Endodermal cell (in vitro differentiated cells): ENCODE measurements around the gene CSAD. TPM values are rescaled to one million over a fixed set of nuclear protein-coding genes. Genes with fewer than 3 reads are reported as not detected.
A peak's percentile ranks its signal among the peaks of the same experiment; 100 is the strongest.

Experiments used
- DNase-seq: peaks from one replicate; pipeline ENCODE4 v3.0.0-alpha.2; 2017
- H3K27ac ChIP-seq: 2 replicates; pipeline ENCODE4 v1.5.1; 2013; ENCODE audit warnings: mild to moderate bottlenecking, low read depth, low read length, moderate library complexity
- H3K27me3 ChIP-seq: 2 replicates; pipeline ENCODE4 v1.6.1; 2013; ENCODE audit warnings: mild to moderate bottlenecking, low read length, moderate library complexity; ENCODE audit not compliant: insufficient read depth, control insufficient read depth, poor library complexity, severe bottlenecking
- H3K36me3 ChIP-seq: 2 replicates; pipeline ENCODE4 v1.7.0; 2013; ENCODE audit warnings: mild to moderate bottlenecking, low read length, moderate library complexity; ENCODE audit not compliant: control insufficient read depth, insufficient read depth
- H3K4me1 ChIP-seq: one replicate; pipeline ENCODE4 v1.7.0; 2013; ENCODE audit warnings: low read length; ENCODE audit not compliant: control insufficient read depth, insufficient read depth
- H3K4me3 ChIP-seq: 2 replicates; pipeline ENCODE4 v1.5.1; 2013; ENCODE audit warnings: mild to moderate bottlenecking, low read length, moderate library complexity
- H3K9ac ChIP-seq: 2 replicates; pipeline ENCODE4 v1.6.1; 2013; ENCODE audit warnings: mild to moderate bottlenecking, low read length, moderate library complexity; ENCODE audit not compliant: poor library complexity, severe bottlenecking; ENCODE audit errors: extremely low read depth
- H3K9me3 ChIP-seq: 2 replicates; pipeline ENCODE4 v1.6.1; 2013; ENCODE audit warnings: mild to moderate bottlenecking, low read length, moderate library complexity; ENCODE audit not compliant: control insufficient read depth
- H3K27ac Mint-ChIP-seq: 2 replicates; pipeline ENCODE4 v1.8.0; 2020; ENCODE audit warnings: mixed read lengths
- H3K27me3 Mint-ChIP-seq: 2 replicates; pipeline ENCODE4 v1.8.0; 2021; ENCODE audit warnings: mild to moderate bottlenecking, mixed read lengths; ENCODE audit not compliant: insufficient read depth
- H3K36me3 Mint-ChIP-seq: 2 replicates; pipeline ENCODE4 v1.8.0; 2020; ENCODE audit warnings: low read depth, mixed read lengths
- H3K4me1 Mint-ChIP-seq: 2 replicates; pipeline ENCODE4 v1.8.0; 2020; ENCODE audit warnings: mixed read lengths
- H3K4me3 Mint-ChIP-seq: 2 replicates; pipeline ENCODE4 v1.8.0; 2020; ENCODE audit warnings: mild to moderate bottlenecking, moderate library complexity, mixed read lengths
- H3K9me3 Mint-ChIP-seq: 2 replicates; pipeline ENCODE4 v1.8.0; 2020; ENCODE audit warnings: mild to moderate bottlenecking, mixed read lengths
- CTCF ChIP-seq: fragments of 200-600 bp; sonication (generic); conservative IDR thresholded peaks from 2 replicates; pipeline ENCODE4 v1.5.0; 2021; ENCODE audit warnings: antibody characterized with exemption, mild to moderate bottlenecking
- WGBS, 2 experiments: methylation state at CpG; one replicate each; pipeline versions ENCODE4 v1.1.5 to v1.1.7; 2013; ENCODE audit warnings: missing lambda C conversion rate in 2 of 2, mixed read lengths in 1 of 2; ENCODE audit not compliant: insufficient coverage in 1 of 2, insufficient read length in 1 of 2; 5-methylcytosine and 5-hydroxymethylcytosine counted together
- total RNA-seq, 2 donors: library from RNA; stranded (reverse); fragmentation: NEBNext Ultra II Directional in 1 of 2; extraction: Animal tissue kit (Norgen Biotek cat#: 25700) in 1 of 2; gene quantifications; 2 replicates in 1 of 2; 3 replicates in 1 of 2; pipeline ENCODE4 v1.2.1, GENCODE V29; 2021

Gene CSAD
- total RNA-seq, 2 donors from 2014 or later, result 24.9 to 38.2 TPM

DNA sequence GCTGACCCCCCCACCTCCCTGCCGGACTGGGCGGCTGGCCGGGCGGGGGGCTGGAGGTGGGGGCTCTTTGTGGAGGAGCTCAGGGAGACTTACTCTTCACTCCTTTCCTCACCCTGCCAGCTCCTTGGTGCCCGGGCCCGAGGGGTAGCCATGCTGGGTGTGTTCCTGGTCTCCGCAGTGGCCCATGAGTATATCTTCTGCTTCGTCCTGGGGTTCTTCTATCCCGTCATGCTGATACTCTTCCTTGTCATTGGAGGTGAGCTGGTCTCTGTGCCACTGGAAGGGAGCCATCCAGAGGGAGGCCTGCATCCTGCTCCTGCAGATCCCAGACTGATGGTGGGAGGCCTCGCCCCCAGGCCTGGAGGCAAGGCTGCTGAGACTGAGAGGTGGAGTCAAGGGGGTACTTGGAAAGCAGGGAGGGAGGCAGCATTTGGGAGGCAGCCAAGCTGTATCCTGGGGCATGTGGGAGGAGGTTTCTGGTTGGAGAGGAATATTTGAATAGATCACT is 57.7 kb downstream of the CSAD start:
- Mint-ChIP-seq H3K27ac (peak overlapping the region; percentile 62), H3K27me3 (peaks cover 68% of the 10 kb centered on the region), H3K9me3 (no peaks in the 10 kb centered on the region), H3K4me3 (peak overlapping the region; percentile 4), H3K36me3 (no peaks in the 10 kb centered on the region), H3K4me1 (peaks cover 24% of the 10 kb centered on the region)
- WGBS, 2 experiments, result 92 to 93% methylated on average over 9 to 10 of the region's 10 CpGs
- Histone ChIP-seq H3K27me3 (peaks cover 8% of the 10 kb centered on the region), H3K9ac (no peak overlapping the region), H3K4me1 (peaks cover 5% of the 10 kb centered on the region), H3K36me3 (no peaks in the 10 kb centered on the region), H3K4me3 (no peak overlapping the region), H3K9me3 (no peaks in the 10 kb centered on the region), H3K27ac (no peak overlapping the region)
- no peak for DNase-seq
- TF ChIP-seq CTCF, result no peak

- peaks cover 8% of the 10 kb centered on the region for H3K27me3 ChIP-seq
- H3K4me3 ChIP-seq, result no peak overlapping the region
- H3K9me3 ChIP-seq, result no peaks in the 10 kb centered on the region
- DNase-seq, result no peak
- WGBS, 2 experiments, result 88 to 89% methylated on average over 6 to 12 of the region's 12 CpGs
- no peak overlapping the region for H3K27ac ChIP-seq
- TF ChIP-seq CTCF, result no peak
- peaks cover 5% of the 10 kb centered on the region for H3K4me1 ChIP-seq
- no peak overlapping the region for H3K9ac ChIP-seq
- no peak overlapping the region for H3K27ac Mint-ChIP-seq
- peaks cover 59% of the 10 kb centered on the region for H3K27me3 Mint-ChIP-seq
- H3K4me1 Mint-ChIP-seq, result peaks cover 16% of the 10 kb centered on the region
- H3K9me3 Mint-ChIP-seq, result no peaks in the 10 kb centered on the region
- no peaks in the 10 kb centered on the region for H3K36me3 ChIP-seq
- H3K4me3 Mint-ChIP-seq, result no peak overlapping the region
- no peaks in the 10 kb centered on the region for H3K36me3 Mint-ChIP-seq
These were observed 59.8 kb downstream of the CSAD start for GRCh38 chr12:53120685-53121525.

- Mint-ChIP-seq H3K27me3 (peaks cover 41% of the 10 kb centered on the region), H3K4me3 (no peak overlapping the region), H3K4me1 (peaks cover 16% of the 10 kb centered on the region), H3K27ac (no peak overlapping the region), H3K9me3 (no peaks in the 10 kb centered on the region), H3K36me3 (no peaks in the 10 kb centered on the region)
- Histone ChIP-seq H3K9me3 (no peaks in the 10 kb centered on the region), H3K4me1 (peaks cover 5% of the 10 kb centered on the region), H3K9ac (no peak overlapping the region), H3K27ac (no peak overlapping the region), H3K4me3 (no peak overlapping the region), H3K36me3 (no peaks in the 10 kb centered on the region), H3K27me3 (peaks cover under 1% of the 10 kb centered on the region)
- WGBS, 2 experiments, result 79 to 89% methylated on average over 7 to 8 of the region's 8 CpGs
- DNase-seq, result no peak
- TF ChIP-seq CTCF, result no peak
These were observed 61.9 kb downstream of the CSAD start for GRCh38 chr12:53118751-53119300.
